ENCODE data around the gene FALEC. TPM values are rescaled to one million over a fixed set of nuclear protein-coding genes. Genes with fewer than 3 reads are reported as not detected.

Gene FALEC
- total and polyA plus RNA-seq, 2 experiments from 2014 or later = 1.7 TPM; not detected in 1

- H3K27me3 ChIP-seq (ENCODE audit: insufficient read depth) = no peaks in the 10 kb centered on the region
- H4K20me1 ChIP-seq (replicated peaks; ENCODE audit: insufficient read depth) = peaks cover 54% of the 10 kb centered on the region
- Mint-ChIP-seq H3K4me1 (peaks cover 50% of the 10 kb centered on the region), H3K4me3 (peak overlapping the region; percentile 99), H3K9me3 (peaks cover 8% of the 10 kb centered on the region; the same call in 1 of the 3 replicates), H3K36me3 (ENCODE audit: low read depth) (peaks cover 73% of the 10 kb centered on the region), H3K27me3 (ENCODE audit: insufficient read depth, low read depth, poor library complexity) (peaks cover 46% of the 10 kb centered on the region), H3K27ac (peak overlapping the region; percentile 100)
- peak overlapping the region; percentile 96 for H3K4me3 ChIP-seq
- H3K36me3 ChIP-seq (ENCODE audit: insufficient read depth) = peaks cover 58% of the 10 kb centered on the region
- peaks cover 82% of the 10 kb centered on the region for H3K79me2 ChIP-seq (replicated peaks; ENCODE audit: insufficient read depth)
- ATAC-seq = no peak
- peak overlapping the region; percentile 92 for H3K4me2 ChIP-seq
- peak overlapping the region; percentile 100 for H3K27ac ChIP-seq (ENCODE audit: low read depth)
- H3K4me1 ChIP-seq (ENCODE audit: insufficient read depth) = peaks cover 44% of the 10 kb centered on the region
- H3F3A ChIP-seq (replicated peaks; ENCODE audit: low read depth) = peaks cover 57% of the 10 kb centered on the region
- no peak overlapping the region for H2AFZ ChIP-seq
- no peak for TF ChIP-seq ZNF331 (CRISPR knock-in tag; IDR thresholded peaks at IDR 0.05; ENCODE audit: low read depth)
- TF ChIP-seq ETS1 (IDR thresholded peaks at IDR 0.05) = no peak
- no peak for TF ChIP-seq ZNF114 (CRISPR knock-in tag; IDR thresholded peaks at IDR 0.05)
- no peak for TF ChIP-seq POLR2AphosphoS5 (IDR thresholded peaks at IDR 0.05; ENCODE audit: low read depth)
- TF ChIP-seq REST (IDR thresholded peaks at IDR 0.05; ENCODE audit: unreplicated experiment) = no peak
- TF ChIP-seq JUNB (IDR thresholded peaks at IDR 0.05; ENCODE audit: unreplicated experiment) = no peak
- no peak for TF ChIP-seq CREB1 (CRISPR knock-in tag; IDR thresholded peaks at IDR 0.05; ENCODE audit: low read depth)
- TF ChIP-seq EZH2 (IDR thresholded peaks at IDR 0.05; ENCODE audit: low read depth, unreplicated experiment) = no peak
- no peak for TF ChIP-seq STAT1 (IDR thresholded peaks at IDR 0.05; ENCODE audit: unreplicated experiment)
- no peak for TF ChIP-seq CTCF (conservative IDR thresholded peaks at IDR 0.05; ENCODE audit: low read depth in 2 of 2)
- TF ChIP-seq ZNF462 (CRISPR knock-in tag; IDR thresholded peaks at IDR 0.05) = no peak
- no peak for TF ChIP-seq NANOG (IDR thresholded peaks at IDR 0.05; ENCODE audit: borderline replicate concordance)
- no peak for TF ChIP-seq EZH2phosphoT487 (IDR thresholded peaks at IDR 0.05; ENCODE audit: unreplicated experiment)
- H3K9me2 ChIP-seq (ENCODE audit: insufficient read depth) = no peaks in the 10 kb centered on the region
- DNase-seq (ENCODE audit: low spot score) = peak; percentile 5
Observed at GRCh38 chr1:150576794-150577556, 61.4 kb downstream of the FALEC start.

Measured in GM23338 (cell line).